A673 (cell line): ENCODE results near the gene PNPLA3.

ENCODE experiments used
- EZH2 ChIP-seq: fragments of 200-600 bp; sonication (generic); IDR thresholded peaks from 2 replicates; pipeline ENCODE4 v1.6.1; 2017; ENCODE audit warnings: borderline replicate concordance, low read depth, mild to moderate bottlenecking, mixed read lengths, antibody characterized with exemption, low read length; ENCODE audit not compliant: poor library complexity, severe bottlenecking
- TF ChIP-seq, protein P1 (sequence below): fragments of 300-800, 200-600 bp; sonication (generic); conservative IDR thresholded peaks from 2 replicates; pipeline ENCODE4 v1.5.1; 2017; ENCODE audit warnings: low read depth, mild to moderate bottlenecking, antibody characterized with exemption, low read length, moderate library complexity, mixed read lengths

DNA sequence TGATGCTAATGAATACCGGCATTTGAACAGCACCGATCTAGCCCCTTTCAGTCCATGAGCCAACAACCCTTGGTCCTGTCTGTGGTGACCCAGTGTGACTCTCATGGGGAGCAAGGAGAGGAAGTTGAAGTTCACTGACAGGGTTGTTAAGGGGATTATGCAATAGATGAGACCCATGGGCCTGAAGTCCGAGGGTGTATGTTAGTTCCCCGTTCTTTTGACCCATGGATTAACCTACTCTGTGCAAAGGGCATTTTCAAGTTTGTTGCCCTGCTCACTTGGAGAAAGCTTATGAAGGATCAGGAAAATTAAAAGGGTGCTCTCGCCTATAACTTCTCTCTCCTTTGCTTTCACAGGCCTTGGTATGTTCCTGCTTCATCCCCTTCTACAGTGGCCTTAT lies 4.9 kb downstream of the PNPLA3 start:
- no peak for TF ChIP-seq EZH2
- TF ChIP-seq, protein P1, sequence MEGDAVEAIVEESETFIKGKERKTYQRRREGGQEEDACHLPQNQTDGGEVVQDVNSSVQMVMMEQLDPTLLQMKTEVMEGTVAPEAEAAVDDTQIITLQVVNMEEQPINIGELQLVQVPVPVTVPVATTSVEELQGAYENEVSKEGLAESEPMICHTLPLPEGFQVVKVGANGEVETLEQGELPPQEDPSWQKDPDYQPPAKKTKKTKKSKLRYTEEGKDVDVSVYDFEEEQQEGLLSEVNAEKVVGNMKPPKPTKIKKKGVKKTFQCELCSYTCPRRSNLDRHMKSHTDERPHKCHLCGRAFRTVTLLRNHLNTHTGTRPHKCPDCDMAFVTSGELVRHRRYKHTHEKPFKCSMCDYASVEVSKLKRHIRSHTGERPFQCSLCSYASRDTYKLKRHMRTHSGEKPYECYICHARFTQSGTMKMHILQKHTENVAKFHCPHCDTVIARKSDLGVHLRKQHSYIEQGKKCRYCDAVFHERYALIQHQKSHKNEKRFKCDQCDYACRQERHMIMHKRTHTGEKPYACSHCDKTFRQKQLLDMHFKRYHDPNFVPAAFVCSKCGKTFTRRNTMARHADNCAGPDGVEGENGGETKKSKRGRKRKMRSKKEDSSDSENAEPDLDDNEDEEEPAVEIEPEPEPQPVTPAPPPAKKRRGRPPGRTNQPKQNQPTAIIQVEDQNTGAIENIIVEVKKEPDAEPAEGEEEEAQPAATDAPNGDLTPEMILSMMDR: no peak
